ENCODE measurements around the gene CAD.

- TF ChIP-seq GATA2 (IDR thresholded peaks at IDR 0.05; ENCODE audit: low read depth, low read length): no peak
- no peak for TF ChIP-seq GATA3 (IDR thresholded peaks at IDR 0.05; ENCODE audit: low read depth, low read length)
Observed at GRCh38 chr2:27233341-27233740, 16.2 kb downstream of the CAD start.

All from SH-SY5Y (cell line).